Measurements from ENCODE around the gene RAP1GAP.

DNA sequence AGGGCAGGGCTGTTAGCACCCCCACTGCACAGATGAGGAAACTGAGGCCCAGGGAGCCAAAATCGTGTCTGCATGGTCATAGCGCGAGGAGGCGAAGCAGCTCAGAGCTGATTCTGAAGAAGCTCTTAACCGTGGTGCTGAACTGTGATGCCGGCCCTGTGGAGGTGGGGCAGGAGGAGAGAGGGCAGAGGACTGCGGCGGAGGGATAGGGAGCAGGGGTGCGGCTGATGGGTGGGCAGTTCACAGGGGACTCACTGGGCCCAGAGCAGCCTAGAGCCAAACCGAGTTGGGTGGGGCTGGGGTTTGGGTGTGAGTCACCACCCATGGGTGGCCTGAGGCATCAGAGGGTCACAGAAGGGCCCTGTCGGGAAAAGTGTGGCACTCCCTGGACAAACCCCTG is 74.7 kb downstream of the RAP1GAP start:
- TF ChIP-seq CTCF (IDR thresholded peaks at IDR 0.05; ENCODE audit: borderline replicate concordance, extremely low read depth, low read length, poor library complexity, severe bottlenecking): no peak
- TF ChIP-seq EZH2 (IDR thresholded peaks at IDR 0.05; ENCODE audit: borderline replicate concordance, low read depth, low read length, severe bottlenecking): no peak
